Measurements from ENCODE around the gene KASH5. TPM values are rescaled to one million over a fixed set of nuclear protein-coding genes. Genes with fewer than 3 reads are reported as not detected.

Gene KASH5
- total and polyA plus RNA-seq, 2 experiments from 2014 or later = 0.44 TPM; not detected in 1

DNA sequence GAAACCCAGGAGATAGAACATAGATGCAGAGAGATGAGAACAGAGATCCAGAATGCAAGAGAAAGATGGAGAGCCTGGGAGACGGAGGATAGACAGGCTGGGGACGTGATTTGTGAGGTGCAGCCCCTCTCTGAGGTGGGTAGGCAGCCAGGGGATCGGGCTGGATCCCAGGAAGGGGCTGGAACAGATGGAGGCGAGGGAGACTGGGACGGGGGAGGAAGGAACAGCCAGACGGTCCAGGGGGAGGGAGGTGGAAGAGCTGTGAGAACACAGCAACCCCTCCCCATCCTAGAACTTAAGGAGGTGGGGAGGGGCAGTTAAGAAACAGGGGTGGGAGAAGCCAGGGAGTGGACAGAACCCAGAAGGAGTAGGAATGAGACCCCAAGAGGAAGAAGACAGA lies 50.2 kb downstream of the KASH5 start:
- peaks cover 27% of the 10 kb centered on the region for H3K4me1 ChIP-seq (ENCODE audit: insufficient read depth)
- H3K36me3 Mint-ChIP-seq (ENCODE audit: low read depth) = no peaks in the 10 kb centered on the region; the same call in 2 of the 3 replicates
- H3K27me3 ChIP-seq (ENCODE audit: insufficient read depth) = peaks cover 71% of the 10 kb centered on the region
- H3K4me2 ChIP-seq = no peak overlapping the region
- H3K4me1 Mint-ChIP-seq = peaks cover 41% of the 10 kb centered on the region
- no peak overlapping the region; the same call in 2 of the 3 replicates for H3K4me3 Mint-ChIP-seq
- no peaks in the 10 kb centered on the region for H3K79me2 ChIP-seq (replicated peaks; ENCODE audit: insufficient read depth)
- no peak overlapping the region for H3K27ac ChIP-seq (ENCODE audit: low read depth)
- no peak overlapping the region for H3K4me3 ChIP-seq
- H4K20me1 ChIP-seq (replicated peaks; ENCODE audit: insufficient read depth) = no peaks in the 10 kb centered on the region
- ATAC-seq (no peak), DNase-seq (ENCODE audit: low spot score) (no peak)
- H3K9me2 ChIP-seq (ENCODE audit: insufficient read depth) = no peaks in the 10 kb centered on the region
- no peaks in the 10 kb centered on the region for H3K36me3 ChIP-seq (ENCODE audit: insufficient read depth)
- H3F3A ChIP-seq (replicated peaks; ENCODE audit: low read depth) = peaks cover 27% of the 10 kb centered on the region
- H3K9me3 Mint-ChIP-seq = peaks cover 5% of the 10 kb centered on the region
- H2AFZ ChIP-seq = no peak overlapping the region
- H3K27ac Mint-ChIP-seq = no peak overlapping the region
- H3K27me3 Mint-ChIP-seq (ENCODE audit: insufficient read depth, low read depth, poor library complexity) = peaks cover 83% of the 10 kb centered on the region
- TF ChIP-seq, protein P1, sequence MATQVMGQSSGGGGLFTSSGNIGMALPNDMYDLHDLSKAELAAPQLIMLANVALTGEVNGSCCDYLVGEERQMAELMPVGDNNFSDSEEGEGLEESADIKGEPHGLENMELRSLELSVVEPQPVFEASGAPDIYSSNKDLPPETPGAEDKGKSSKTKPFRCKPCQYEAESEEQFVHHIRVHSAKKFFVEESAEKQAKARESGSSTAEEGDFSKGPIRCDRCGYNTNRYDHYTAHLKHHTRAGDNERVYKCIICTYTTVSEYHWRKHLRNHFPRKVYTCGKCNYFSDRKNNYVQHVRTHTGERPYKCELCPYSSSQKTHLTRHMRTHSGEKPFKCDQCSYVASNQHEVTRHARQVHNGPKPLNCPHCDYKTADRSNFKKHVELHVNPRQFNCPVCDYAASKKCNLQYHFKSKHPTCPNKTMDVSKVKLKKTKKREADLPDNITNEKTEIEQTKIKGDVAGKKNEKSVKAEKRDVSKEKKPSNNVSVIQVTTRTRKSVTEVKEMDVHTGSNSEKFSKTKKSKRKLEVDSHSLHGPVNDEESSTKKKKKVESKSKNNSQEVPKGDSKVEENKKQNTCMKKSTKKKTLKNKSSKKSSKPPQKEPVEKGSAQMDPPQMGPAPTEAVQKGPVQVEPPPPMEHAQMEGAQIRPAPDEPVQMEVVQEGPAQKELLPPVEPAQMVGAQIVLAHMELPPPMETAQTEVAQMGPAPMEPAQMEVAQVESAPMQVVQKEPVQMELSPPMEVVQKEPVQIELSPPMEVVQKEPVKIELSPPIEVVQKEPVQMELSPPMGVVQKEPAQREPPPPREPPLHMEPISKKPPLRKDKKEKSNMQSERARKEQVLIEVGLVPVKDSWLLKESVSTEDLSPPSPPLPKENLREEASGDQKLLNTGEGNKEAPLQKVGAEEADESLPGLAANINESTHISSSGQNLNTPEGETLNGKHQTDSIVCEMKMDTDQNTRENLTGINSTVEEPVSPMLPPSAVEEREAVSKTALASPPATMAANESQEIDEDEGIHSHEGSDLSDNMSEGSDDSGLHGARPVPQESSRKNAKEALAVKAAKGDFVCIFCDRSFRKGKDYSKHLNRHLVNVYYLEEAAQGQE (IDR thresholded peaks at IDR 0.05; ENCODE audit: unreplicated experiment) = no peak
- TF ChIP-seq EZH2phosphoT487 (IDR thresholded peaks at IDR 0.05; ENCODE audit: unreplicated experiment) = no peak
- TF ChIP-seq, protein P2, sequence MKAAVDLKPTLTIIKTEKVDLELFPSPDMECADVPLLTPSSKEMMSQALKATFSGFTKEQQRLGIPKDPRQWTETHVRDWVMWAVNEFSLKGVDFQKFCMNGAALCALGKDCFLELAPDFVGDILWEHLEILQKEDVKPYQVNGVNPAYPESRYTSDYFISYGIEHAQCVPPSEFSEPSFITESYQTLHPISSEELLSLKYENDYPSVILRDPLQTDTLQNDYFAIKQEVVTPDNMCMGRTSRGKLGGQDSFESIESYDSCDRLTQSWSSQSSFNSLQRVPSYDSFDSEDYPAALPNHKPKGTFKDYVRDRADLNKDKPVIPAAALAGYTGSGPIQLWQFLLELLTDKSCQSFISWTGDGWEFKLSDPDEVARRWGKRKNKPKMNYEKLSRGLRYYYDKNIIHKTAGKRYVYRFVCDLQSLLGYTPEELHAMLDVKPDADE (IDR thresholded peaks at IDR 0.05) = no peak
- TF ChIP-seq ZNF114 (CRISPR knock-in tag; IDR thresholded peaks at IDR 0.05) = no peak
- no peak for TF ChIP-seq ZNF331 (CRISPR knock-in tag; IDR thresholded peaks at IDR 0.05; ENCODE audit: low read depth)
- TF ChIP-seq POLR2AphosphoS5 (IDR thresholded peaks at IDR 0.05; ENCODE audit: low read depth) = no peak
- TF ChIP-seq, protein P3, sequence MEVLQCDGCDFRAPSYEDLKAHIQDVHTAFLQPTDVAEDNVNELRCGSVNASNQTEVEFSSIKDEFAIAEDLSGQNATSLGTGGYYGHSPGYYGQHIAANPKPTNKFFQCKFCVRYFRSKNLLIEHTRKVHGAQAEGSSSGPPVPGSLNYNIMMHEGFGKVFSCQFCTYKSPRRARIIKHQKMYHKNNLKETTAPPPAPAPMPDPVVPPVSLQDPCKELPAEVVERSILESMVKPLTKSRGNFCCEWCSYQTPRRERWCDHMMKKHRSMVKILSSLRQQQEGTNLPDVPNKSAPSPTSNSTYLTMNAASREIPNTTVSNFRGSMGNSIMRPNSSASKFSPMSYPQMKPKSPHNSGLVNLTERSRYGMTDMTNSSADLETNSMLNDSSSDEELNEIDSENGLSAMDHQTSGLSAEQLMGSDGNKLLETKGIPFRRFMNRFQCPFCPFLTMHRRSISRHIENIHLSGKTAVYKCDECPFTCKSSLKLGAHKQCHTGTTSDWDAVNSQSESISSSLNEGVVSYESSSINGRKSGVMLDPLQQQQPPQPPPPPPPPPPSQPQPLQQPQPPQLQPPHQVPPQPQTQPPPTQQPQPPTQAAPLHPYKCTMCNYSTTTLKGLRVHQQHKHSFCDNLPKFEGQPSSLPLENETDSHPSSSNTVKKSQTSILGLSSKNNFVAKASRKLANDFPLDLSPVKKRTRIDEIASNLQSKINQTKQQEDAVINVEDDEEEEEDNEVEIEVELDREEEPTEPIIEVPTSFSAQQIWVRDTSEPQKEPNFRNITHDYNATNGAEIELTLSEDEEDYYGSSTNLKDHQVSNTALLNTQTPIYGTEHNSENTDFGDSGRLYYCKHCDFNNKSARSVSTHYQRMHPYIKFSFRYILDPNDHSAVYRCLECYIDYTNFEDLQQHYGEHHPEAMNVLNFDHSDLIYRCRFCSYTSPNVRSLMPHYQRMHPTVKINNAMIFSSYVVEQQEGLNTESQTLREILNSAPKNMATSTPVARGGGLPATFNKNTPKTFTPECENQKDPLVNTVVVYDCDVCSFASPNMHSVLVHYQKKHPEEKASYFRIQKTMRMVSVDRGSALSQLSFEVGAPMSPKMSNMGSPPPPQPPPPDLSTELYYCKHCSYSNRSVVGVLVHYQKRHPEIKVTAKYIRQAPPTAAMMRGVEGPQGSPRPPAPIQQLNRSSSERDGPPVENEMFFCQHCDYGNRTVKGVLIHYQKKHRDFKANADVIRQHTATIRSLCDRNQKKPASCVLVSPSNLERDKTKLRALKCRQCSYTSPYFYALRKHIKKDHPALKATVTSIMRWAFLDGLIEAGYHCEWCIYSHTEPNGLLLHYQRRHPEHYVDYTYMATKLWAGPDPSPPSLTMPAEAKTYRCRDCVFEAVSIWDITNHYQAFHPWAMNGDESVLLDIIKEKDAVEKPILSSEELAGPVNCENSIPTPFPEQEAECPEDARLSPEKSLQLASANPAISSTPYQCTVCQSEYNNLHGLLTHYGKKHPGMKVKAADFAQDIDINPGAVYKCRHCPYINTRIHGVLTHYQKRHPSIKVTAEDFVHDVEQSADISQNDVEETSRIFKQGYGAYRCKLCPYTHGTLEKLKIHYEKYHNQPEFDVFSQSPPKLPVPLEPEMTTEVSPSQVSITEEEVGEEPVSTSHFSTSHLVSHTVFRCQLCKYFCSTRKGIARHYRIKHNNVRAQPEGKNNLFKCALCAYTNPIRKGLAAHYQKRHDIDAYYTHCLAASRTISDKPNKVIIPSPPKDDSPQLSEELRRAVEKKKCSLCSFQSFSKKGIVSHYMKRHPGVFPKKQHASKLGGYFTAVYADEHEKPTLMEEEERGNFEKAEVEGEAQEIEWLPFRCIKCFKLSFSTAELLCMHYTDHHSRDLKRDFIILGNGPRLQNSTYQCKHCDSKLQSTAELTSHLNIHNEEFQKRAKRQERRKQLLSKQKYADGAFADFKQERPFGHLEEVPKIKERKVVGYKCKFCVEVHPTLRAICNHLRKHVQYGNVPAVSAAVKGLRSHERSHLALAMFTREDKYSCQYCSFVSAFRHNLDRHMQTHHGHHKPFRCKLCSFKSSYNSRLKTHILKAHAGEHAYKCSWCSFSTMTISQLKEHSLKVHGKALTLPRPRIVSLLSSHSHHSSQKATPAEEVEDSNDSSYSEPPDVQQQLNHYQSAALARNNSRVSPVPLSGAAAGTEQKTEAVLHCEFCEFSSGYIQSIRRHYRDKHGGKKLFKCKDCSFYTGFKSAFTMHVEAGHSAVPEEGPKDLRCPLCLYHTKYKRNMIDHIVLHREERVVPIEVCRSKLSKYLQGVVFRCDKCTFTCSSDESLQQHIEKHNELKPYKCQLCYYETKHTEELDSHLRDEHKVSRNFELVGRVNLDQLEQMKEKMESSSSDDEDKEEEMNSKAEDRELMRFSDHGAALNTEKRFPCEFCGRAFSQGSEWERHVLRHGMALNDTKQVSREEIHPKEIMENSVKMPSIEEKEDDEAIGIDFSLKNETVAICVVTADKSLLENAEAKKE (CRISPR knock-in tag; IDR thresholded peaks at IDR 0.05) = no peak
- TF ChIP-seq, protein P4, sequence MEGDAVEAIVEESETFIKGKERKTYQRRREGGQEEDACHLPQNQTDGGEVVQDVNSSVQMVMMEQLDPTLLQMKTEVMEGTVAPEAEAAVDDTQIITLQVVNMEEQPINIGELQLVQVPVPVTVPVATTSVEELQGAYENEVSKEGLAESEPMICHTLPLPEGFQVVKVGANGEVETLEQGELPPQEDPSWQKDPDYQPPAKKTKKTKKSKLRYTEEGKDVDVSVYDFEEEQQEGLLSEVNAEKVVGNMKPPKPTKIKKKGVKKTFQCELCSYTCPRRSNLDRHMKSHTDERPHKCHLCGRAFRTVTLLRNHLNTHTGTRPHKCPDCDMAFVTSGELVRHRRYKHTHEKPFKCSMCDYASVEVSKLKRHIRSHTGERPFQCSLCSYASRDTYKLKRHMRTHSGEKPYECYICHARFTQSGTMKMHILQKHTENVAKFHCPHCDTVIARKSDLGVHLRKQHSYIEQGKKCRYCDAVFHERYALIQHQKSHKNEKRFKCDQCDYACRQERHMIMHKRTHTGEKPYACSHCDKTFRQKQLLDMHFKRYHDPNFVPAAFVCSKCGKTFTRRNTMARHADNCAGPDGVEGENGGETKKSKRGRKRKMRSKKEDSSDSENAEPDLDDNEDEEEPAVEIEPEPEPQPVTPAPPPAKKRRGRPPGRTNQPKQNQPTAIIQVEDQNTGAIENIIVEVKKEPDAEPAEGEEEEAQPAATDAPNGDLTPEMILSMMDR (conservative IDR thresholded peaks at IDR 0.05; ENCODE audit: low read depth in 2 of 2) = no peak
- no peak for TF ChIP-seq STAT1 (IDR thresholded peaks at IDR 0.05; ENCODE audit: unreplicated experiment)
- TF ChIP-seq CREB1 (CRISPR knock-in tag; IDR thresholded peaks at IDR 0.05; ENCODE audit: low read depth) = no peak
- no peak for TF ChIP-seq EZH2 (IDR thresholded peaks at IDR 0.05; ENCODE audit: low read depth, unreplicated experiment)
- no peak for TF ChIP-seq NANOG (IDR thresholded peaks at IDR 0.05; ENCODE audit: borderline replicate concordance)
- no peak for TF ChIP-seq JUNB (IDR thresholded peaks at IDR 0.05; ENCODE audit: unreplicated experiment)

Data from GM23338 (cell line).